ENCODE measurements around the gene RHOH. TPM values are rescaled to one million over a fixed set of nuclear protein-coding genes. Genes with fewer than 3 reads are reported as not detected.

RHOH gene
- total and polyA plus RNA-seq, 2 experiments from 2014 or later, result not detected

DNA sequence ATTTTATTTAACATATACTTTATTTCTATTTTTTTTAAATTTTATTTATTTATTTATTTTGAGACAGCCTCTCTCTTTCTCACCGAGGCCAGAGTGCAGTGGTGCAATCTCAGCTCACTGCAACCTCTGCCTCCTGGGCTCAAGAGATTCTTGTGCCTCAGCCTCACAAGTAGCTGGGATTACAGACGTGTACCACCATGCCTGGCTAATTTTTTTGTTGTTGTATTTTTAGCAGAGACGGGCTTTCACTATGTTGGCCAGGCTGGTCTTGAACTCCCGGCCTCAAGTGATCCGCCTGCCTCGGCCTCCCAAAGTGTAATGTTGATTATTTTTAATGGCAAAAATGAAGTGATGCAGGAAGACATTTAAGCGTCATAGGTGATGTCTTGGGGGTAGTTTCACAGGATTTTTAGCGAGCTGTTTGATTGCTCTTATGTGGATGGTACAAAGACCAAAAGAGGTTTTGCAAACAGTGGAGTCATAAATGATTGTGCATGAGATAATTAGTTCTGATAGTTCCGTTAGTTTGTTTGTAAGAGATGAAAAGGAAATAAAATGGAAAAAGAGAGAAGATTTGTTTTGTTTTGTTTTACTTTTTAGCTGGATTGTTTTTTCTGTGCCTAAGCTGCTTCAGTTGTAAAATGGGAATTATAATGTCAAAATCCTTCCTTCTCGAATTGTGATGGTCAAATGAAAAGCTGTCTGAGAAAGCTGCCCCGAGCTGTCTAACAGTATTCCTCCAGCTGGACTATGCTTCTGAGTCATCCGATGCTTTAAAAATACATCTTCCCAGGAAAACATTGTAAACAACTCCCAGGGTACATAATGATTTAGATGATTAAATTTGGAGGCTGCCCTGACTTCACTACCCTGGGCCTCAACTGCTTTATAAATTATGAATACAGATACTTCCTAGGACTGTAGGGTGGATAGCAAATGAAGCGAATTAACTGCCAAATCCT is 14.7 kb downstream of the RHOH start:
- Histone ChIP-seq H3K27ac (no peak overlapping the region), H4K20me1 (ENCODE audit: insufficient read depth) (no peaks in the 10 kb centered on the region), H3K9me3 (ENCODE audit: low read depth) (no peaks in the 10 kb centered on the region), H3K27me3 (replicated peaks; ENCODE audit: insufficient read depth) (no peaks in the 10 kb centered on the region), H3K4me3 (no peak overlapping the region), H3K9me2 (ENCODE audit: insufficient read depth) (no peaks in the 10 kb centered on the region), H3K36me3 (ENCODE audit: low read depth) (no peaks in the 10 kb centered on the region), H3K4me2 (ENCODE audit: unreplicated experiment) (no peak overlapping the region), H3K79me2 (ENCODE audit: insufficient read depth) (no peaks in the 10 kb centered on the region), H3F3A (ENCODE audit: insufficient read depth) (no peaks in the 10 kb centered on the region), H3K9ac (no peak overlapping the region), H3K4me1 (ENCODE audit: insufficient read depth) (peaks cover 3% of the 10 kb centered on the region; the same call in 1 of the 2 replicates), H2AFZ (no peak overlapping the region)
- TF ChIP-seq EZH2 (IDR thresholded peaks at IDR 0.05; ENCODE audit: insufficient read depth, poor library complexity, severe bottlenecking) (no peak), EZH2phosphoT487 (IDR thresholded peaks at IDR 0.05; ENCODE audit: insufficient read depth, low read depth) (no peak)
- DNase-seq, result no peak
- in situ Hi-C loops (cut with MboI), result no loop called here
- 91% methylated on average over 13 of the region's 13 CpGs for WGBS, 2 experiments (ENCODE audit: low coverage in 1 of 2, low lambda C conversion rate in 2 of 2, missing lambda C conversion rate in 2 of 2)

DNA sequence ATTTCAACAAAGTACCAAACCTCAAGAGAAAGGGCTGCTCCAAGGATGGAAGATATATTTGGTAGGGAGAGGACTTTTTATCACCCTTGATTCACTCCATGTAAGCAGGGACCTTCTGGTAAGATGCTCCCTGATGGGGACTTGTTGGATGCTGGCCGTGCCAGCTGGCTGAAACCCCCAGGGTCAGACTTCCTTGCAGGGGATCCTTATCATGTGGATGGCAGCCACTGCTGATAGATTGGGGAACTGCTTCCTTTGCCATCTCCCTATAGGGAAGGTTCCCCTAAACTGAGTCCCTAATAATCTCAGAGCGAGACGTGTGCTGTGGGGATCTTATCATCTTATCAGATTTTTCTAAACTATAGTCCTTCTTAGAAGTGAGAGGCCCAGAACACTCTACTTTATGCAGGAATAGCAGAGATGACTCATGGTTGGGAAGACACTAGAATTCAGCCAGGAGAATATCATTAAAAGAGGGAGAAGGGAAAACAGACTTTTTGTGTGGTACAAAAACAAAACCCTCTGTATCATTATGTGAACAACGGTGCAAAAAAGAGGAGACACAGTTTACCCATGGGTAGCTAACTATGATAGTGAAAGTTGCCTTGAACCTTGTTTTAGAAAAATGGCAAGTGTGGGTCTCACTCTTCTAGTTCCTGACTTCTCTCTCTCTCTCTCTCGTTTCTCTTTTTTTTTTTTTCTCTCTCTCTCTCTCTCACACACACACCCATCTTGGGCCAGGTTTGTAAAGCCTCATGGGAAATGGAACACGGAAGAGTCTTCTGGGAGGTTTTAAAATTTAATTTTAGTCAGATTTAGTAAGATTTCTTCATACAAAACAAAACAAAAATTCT is 16.1 kb downstream of the RHOH start:
- H3K4me3 ChIP-seq, result no peak overlapping the region
- H3K4me2 ChIP-seq (ENCODE audit: unreplicated experiment), result no peak overlapping the region
- H3K27ac ChIP-seq, result no peak overlapping the region
- no peaks in the 10 kb centered on the region for H4K20me1 ChIP-seq (ENCODE audit: insufficient read depth)
- H3K79me2 ChIP-seq (ENCODE audit: insufficient read depth), result no peaks in the 10 kb centered on the region
- in situ Hi-C loops (cut with MboI), result no loop called here
- H3K36me3 ChIP-seq (ENCODE audit: low read depth), result no peaks in the 10 kb centered on the region
- DNase-seq, result peak; percentile 58
- no peaks in the 10 kb centered on the region for H3K9me3 ChIP-seq (ENCODE audit: low read depth)
- H3K9ac ChIP-seq, result no peak overlapping the region
- no peaks in the 10 kb centered on the region for H3F3A ChIP-seq (ENCODE audit: insufficient read depth)
- H2AFZ ChIP-seq, result peak overlapping the region; percentile 57
- no peaks in the 10 kb centered on the region for H3K9me2 ChIP-seq (ENCODE audit: insufficient read depth)
- H3K27me3 ChIP-seq (replicated peaks; ENCODE audit: insufficient read depth), result no peaks in the 10 kb centered on the region
- WGBS, 2 experiments (ENCODE audit: low coverage in 1 of 2, low lambda C conversion rate in 2 of 2, missing lambda C conversion rate in 2 of 2), result 24 to 25% methylated on average over 6 of the region's 6 CpGs
- no peak for TF ChIP-seq EZH2 (IDR thresholded peaks at IDR 0.05; ENCODE audit: insufficient read depth, poor library complexity, severe bottlenecking)
- H3K4me1 ChIP-seq (ENCODE audit: insufficient read depth), result peaks cover 3% of the 10 kb centered on the region; the same call in 1 of the 2 replicates

DNA sequence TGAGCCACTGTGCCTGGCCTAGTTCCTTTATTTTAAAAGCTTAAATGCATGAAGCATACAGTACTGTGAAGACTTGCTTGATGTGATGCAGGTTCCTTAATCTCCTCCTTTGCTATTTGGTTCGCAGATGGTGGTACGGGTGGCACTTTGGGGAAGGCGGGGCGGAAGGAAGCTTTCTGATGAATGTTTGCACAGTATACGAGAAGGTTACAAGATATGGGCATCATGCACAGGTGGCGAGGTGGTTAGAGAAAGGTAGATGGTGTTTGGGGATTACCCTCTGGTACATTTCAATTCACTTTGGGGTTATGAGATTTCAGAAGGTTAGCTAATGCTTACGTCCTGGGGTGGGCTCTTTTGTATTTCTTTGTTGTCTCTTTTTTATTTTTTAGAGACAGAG is 17.2 kb downstream of the RHOH start:
- Histone ChIP-seq H3K9ac (no peak overlapping the region), H3K27ac (no peak overlapping the region), H3K4me1 (ENCODE audit: insufficient read depth) (peaks cover 3% of the 10 kb centered on the region; the same call in 1 of the 2 replicates), H3K4me3 (no peak overlapping the region), H3K27me3 (replicated peaks; ENCODE audit: insufficient read depth) (no peaks in the 10 kb centered on the region), H3K79me2 (ENCODE audit: insufficient read depth) (no peaks in the 10 kb centered on the region), H3K36me3 (ENCODE audit: low read depth) (no peaks in the 10 kb centered on the region), H3K4me2 (ENCODE audit: unreplicated experiment) (no peak overlapping the region), H3F3A (ENCODE audit: insufficient read depth) (no peaks in the 10 kb centered on the region), H3K9me2 (ENCODE audit: insufficient read depth) (no peaks in the 10 kb centered on the region), H3K9me3 (ENCODE audit: low read depth) (no peaks in the 10 kb centered on the region), H2AFZ (no peak overlapping the region), H4K20me1 (ENCODE audit: insufficient read depth) (no peaks in the 10 kb centered on the region)
- whole genome bisulfite sequencing, 2 experiments (ENCODE audit: low coverage in 1 of 2, low lambda C conversion rate in 2 of 2, missing lambda C conversion rate in 2 of 2), result 92 to 93% methylated on average over 7 of the region's 7 CpGs
- no peak for DNase-seq
- in situ Hi-C loops (cut with MboI), result no loop called here
- TF ChIP-seq EZH2phosphoT487 (IDR thresholded peaks at IDR 0.05; ENCODE audit: insufficient read depth, low read depth) (no peak), EZH2 (IDR thresholded peaks at IDR 0.05; ENCODE audit: insufficient read depth, poor library complexity, severe bottlenecking) (no peak)

DNA sequence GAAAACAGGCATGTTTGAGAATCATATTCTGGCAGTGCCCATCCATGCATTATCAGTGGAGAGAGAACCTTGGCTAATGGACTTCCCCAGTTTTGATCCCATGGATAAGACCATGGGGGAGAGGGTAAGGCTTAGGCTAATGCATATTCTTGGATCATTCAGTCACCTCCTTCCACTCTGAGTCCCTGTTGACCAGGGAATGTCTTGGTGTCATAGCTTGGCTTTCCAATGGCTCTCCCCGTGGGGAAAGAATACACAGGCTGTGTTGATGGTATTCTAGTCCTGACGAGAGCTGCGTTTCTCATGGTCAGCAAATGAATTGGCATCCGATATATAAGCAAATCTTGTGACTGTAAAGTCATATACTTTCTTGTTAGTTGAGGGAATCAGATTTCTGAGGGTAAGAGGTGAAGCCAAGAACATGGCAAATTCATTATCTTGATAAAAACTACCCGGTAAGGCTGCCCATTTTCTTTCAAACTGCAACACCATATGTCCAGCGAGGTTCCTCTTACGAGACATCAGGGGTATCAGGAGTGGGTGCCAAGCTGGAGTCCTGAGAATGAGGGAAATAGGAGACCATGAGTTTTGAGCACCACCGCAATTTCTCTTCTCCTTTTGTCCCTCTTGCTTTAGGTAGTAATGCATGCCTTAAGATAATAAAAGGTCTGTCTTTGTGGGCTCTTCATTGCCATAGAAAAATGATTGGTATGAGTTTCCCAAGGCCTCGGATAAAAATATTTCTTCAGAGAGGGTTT is 18.0 kb downstream of the RHOH start:
- Histone ChIP-seq H3K36me3 (ENCODE audit: low read depth) (no peaks in the 10 kb centered on the region), H3K4me2 (ENCODE audit: unreplicated experiment) (no peak overlapping the region), H3K4me1 (ENCODE audit: insufficient read depth) (peaks cover 3% of the 10 kb centered on the region; the same call in 1 of the 2 replicates), H4K20me1 (ENCODE audit: insufficient read depth) (no peaks in the 10 kb centered on the region), H3K9ac (no peak overlapping the region), H3K79me2 (ENCODE audit: insufficient read depth) (no peaks in the 10 kb centered on the region), H3F3A (ENCODE audit: insufficient read depth) (no peaks in the 10 kb centered on the region), H3K4me3 (no peak overlapping the region), H3K9me3 (ENCODE audit: low read depth) (no peaks in the 10 kb centered on the region), H3K27ac (no peak overlapping the region), H3K27me3 (replicated peaks; ENCODE audit: insufficient read depth) (no peaks in the 10 kb centered on the region), H2AFZ (no peak overlapping the region), H3K9me2 (ENCODE audit: insufficient read depth) (no peaks in the 10 kb centered on the region)
- 85 to 86% methylated on average over 9 of the region's 9 CpGs for WGBS, 2 experiments (ENCODE audit: low coverage in 1 of 2, low lambda C conversion rate in 2 of 2, missing lambda C conversion rate in 2 of 2)
- no peak for DNase-seq
- in situ Hi-C loops (cut with MboI), result no loop called here
- TF ChIP-seq EZH2 (IDR thresholded peaks at IDR 0.05; ENCODE audit: insufficient read depth, poor library complexity, severe bottlenecking), result no peak
- TF ChIP-seq EZH2phosphoT487 (IDR thresholded peaks at IDR 0.05; ENCODE audit: insufficient read depth, low read depth), result no peak

Data from GM23248 (cell line).